Caco-2 (cell line): ENCODE results near the gene TLE3. TPM values are rescaled to one million over a fixed set of nuclear protein-coding genes. Genes with fewer than 3 reads are reported as not detected.

Source experiments
- BruUV-seq: library from RNA; stranded (reverse); fragments of 400-500 nt; replicated peaks from 2 replicates; lab custom pipeline; 2021; lab: Mats Ljungman, UMichigan
- CTCF ChIA-PET: fragments of 300-600 bp; sonication (Branson Sonifier 250); formaldehyde crosslinking; loops from one replicate; lab custom pipeline; 2022; ENCODE audit warnings: antibody characterized with exemption; lab: Charles Lee
- POLR2A ChIA-PET: fragments of 300-600 bp; sonication (Branson Sonifier 250); formaldehyde crosslinking; loops from one replicate; lab custom pipeline; 2022; ENCODE audit warnings: antibody characterized with exemption; lab: Charles Lee
- DNase-seq, 2 experiments: peaks; one replicate each; pipeline versions ENCODE4 v3.0.0 to v3.0.0-alpha.2; 2020 to 2022
- H3K27me3 ChIP-seq: replicated peaks from 2 replicates; pipeline ENCODE4 v1.6.0; 2011; ENCODE audit warnings: low read length; ENCODE audit not compliant: control insufficient read depth, insufficient read depth
- H3K36me3 ChIP-seq: 2 replicates; pipeline ENCODE4 v1.5.1; 2011; ENCODE audit warnings: low read length; ENCODE audit not compliant: control insufficient read depth, insufficient read depth
- H3K4me1 ChIP-seq: fragments of 250-450 bp; sonication (Bioruptor Pico); 2 replicates; pipeline ENCODE4 v1.5.1; 2020; ENCODE audit warnings: mild to moderate bottlenecking
- H3K4me3 ChIP-seq: 2 replicates; pipeline ENCODE4 v1.5.1; 2011; ENCODE audit warnings: low read depth, mild to moderate bottlenecking, control low read depth, low read length
- H3K9me3 ChIP-seq: fragments of 250-450 bp; sonication (Bioruptor Pico); 2 replicates; pipeline ENCODE4 v1.5.1; 2020; ENCODE audit warnings: mild to moderate bottlenecking, moderate library complexity
- H3K27ac Mint-ChIP-seq: one replicate; pipeline ENCODE4 v1.8.0; 2022; ENCODE audit warnings: mixed read lengths; ENCODE audit not compliant: unreplicated experiment
- H3K27me3 Mint-ChIP-seq: one replicate; pipeline ENCODE4 v1.8.0; 2022; ENCODE audit warnings: mixed read lengths; ENCODE audit not compliant: insufficient read depth, unreplicated experiment
- H3K36me3 Mint-ChIP-seq: one replicate; pipeline ENCODE4 v1.8.0; 2022; ENCODE audit warnings: mild to moderate bottlenecking, mixed read lengths; ENCODE audit not compliant: insufficient read depth, unreplicated experiment
- H3K4me1 Mint-ChIP-seq: one replicate; pipeline ENCODE4 v1.8.0; 2022; ENCODE audit warnings: low read depth, mixed read lengths; ENCODE audit not compliant: unreplicated experiment
- H3K4me3 Mint-ChIP-seq: one replicate; pipeline ENCODE4 v1.8.0; 2022; ENCODE audit warnings: mild to moderate bottlenecking, moderate library complexity, mixed read lengths; ENCODE audit not compliant: unreplicated experiment
- H3K9me3 Mint-ChIP-seq: one replicate; pipeline ENCODE4 v1.8.0; 2022; ENCODE audit warnings: mixed read lengths; ENCODE audit not compliant: unreplicated experiment
- intact Hi-C: fragments of 100-400 bp; cut with micrococcal nuclease; formaldehyde crosslinking; loops from one replicate; pipeline ENCODE4 v1.10.0; 2022; ENCODE audit not compliant: unreplicated experiment
- total RNA-seq: library from RNA; stranded (reverse); gene quantifications from 2 replicates; pipeline ENCODE4 v1.2.3, GENCODE V29; 2022
- TF ChIP-seq, protein P1 (sequence below), 2 experiments: fragments of 200-600 bp in 1 of 2; IDR thresholded peaks; 1 replicate in 1 of 2; 2 replicates in 1 of 2; pipeline versions ENCODE4 v1.5.1 to v1.8.0; 2011 to 2022; ENCODE audit warnings: antibody characterized with exemption in 1 of 2, control low read depth in 1 of 2, inconsistent platforms in 1 of 2, low read depth in 1 of 2, low read length in 1 of 2, mild to moderate bottlenecking in 1 of 2, moderate library complexity in 1 of 2; ENCODE audit not compliant: insufficient read depth in 1 of 2, severe bottlenecking in 1 of 2, unreplicated experiment in 1 of 2

The TLE3 gene
- total RNA-seq, 1 experiment from 2014 or later: 105 TPM

DNA sequence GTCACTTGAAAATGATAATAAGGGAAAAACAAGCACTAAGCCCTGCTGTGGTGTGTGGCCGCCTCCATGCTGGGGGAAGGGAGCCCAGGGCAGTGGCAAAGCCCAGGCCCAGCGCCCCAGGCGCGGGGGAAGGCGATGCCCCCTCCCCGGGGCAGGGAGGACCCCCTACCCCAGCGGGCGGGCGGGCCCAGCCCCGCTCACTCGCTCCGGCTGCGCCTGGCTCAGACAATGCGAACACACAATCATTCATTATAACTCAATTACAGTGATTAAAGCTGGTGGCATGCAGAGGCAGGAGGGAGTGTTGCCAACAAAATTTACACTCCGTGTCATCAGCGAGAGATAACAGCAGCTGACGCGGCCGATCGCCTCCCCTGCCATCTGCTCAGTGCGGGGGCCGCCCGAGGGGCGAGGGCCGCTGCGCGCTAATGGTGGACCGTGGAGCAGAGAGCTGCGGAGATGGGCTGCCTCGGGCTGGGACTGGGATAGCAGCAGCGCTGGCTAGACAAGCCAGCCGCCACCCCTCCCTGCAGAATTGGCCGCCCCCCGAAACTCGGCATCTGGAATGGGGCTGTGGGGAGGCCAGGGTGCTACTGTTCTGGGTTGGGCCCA is 64.1 kb downstream of the TLE3 start:
- Histone ChIP-seq H3K9me3 (no peaks in the 10 kb centered on the region), H3K27me3 (no peaks in the 10 kb centered on the region; the same call in 1 of the 2 replicates), H3K36me3 (no peaks in the 10 kb centered on the region), H3K4me1 (no peaks in the 10 kb centered on the region), H3K4me3 (no peak overlapping the region)
- BruUV-seq: no TSS peak
- ChIA-PET POLR2A (no interaction called here), CTCF (no interaction called here)
- Mint-ChIP-seq H3K4me1 (peaks cover under 1% of the 10 kb centered on the region), H3K27ac (no peak overlapping the region), H3K9me3 (no peaks in the 10 kb centered on the region), H3K4me3 (no peak overlapping the region), H3K36me3 (no peaks in the 10 kb centered on the region), H3K27me3 (peaks cover 3% of the 10 kb centered on the region)
- intact Hi-C loops: no loop called here
- TF ChIP-seq, protein P1, sequence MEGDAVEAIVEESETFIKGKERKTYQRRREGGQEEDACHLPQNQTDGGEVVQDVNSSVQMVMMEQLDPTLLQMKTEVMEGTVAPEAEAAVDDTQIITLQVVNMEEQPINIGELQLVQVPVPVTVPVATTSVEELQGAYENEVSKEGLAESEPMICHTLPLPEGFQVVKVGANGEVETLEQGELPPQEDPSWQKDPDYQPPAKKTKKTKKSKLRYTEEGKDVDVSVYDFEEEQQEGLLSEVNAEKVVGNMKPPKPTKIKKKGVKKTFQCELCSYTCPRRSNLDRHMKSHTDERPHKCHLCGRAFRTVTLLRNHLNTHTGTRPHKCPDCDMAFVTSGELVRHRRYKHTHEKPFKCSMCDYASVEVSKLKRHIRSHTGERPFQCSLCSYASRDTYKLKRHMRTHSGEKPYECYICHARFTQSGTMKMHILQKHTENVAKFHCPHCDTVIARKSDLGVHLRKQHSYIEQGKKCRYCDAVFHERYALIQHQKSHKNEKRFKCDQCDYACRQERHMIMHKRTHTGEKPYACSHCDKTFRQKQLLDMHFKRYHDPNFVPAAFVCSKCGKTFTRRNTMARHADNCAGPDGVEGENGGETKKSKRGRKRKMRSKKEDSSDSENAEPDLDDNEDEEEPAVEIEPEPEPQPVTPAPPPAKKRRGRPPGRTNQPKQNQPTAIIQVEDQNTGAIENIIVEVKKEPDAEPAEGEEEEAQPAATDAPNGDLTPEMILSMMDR (IDR thresholded peaks at IDR 0.05; ENCODE audit: insufficient read depth in 1 of 2, low read depth in 1 of 2, low read length in 1 of 2, severe bottlenecking in 1 of 2, unreplicated experiment in 1 of 2): no peak
- DNase-seq: no peak

DNA sequence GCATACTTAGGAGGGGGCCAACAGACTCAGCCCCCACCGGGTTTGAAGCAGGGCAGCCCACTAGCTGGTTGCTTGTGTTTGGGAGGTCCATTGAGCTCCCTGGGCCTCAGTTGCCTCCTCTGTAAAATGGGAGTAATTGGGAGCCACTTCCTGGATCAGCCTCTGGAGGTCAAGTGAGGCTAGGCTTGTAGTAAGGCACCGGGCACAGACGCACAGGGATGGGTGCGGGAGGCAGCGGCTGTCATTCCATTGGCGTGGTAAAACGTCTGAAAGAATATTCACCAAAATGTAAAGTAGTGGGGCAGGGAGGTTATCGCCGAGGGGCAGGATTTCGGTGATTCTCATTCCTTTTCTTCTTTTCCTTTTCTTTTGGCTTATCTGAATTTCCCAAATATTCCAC is 64.6 kb downstream of the TLE3 start:
- Histone ChIP-seq H3K4me1 (no peaks in the 10 kb centered on the region), H3K27me3 (no peaks in the 10 kb centered on the region; the same call in 1 of the 2 replicates), H3K36me3 (no peaks in the 10 kb centered on the region), H3K9me3 (no peaks in the 10 kb centered on the region), H3K4me3 (no peak overlapping the region)
- Mint-ChIP-seq H3K9me3 (no peaks in the 10 kb centered on the region), H3K27ac (no peak overlapping the region), H3K4me1 (no peaks in the 10 kb centered on the region), H3K4me3 (no peak overlapping the region), H3K27me3 (peaks cover 3% of the 10 kb centered on the region), H3K36me3 (no peaks in the 10 kb centered on the region)
- POLR2A ChIA-PET: no interaction called here
- CTCF ChIA-PET: no interaction called here
- TF ChIP-seq, protein P1 (IDR thresholded peaks at IDR 0.05; ENCODE audit: insufficient read depth in 1 of 2, low read depth in 1 of 2, low read length in 1 of 2, severe bottlenecking in 1 of 2, unreplicated experiment in 1 of 2): no peak
- BruUV-seq: no TSS peak
- DNase-seq: no peak
- intact Hi-C loops: no loop called here

DNA sequence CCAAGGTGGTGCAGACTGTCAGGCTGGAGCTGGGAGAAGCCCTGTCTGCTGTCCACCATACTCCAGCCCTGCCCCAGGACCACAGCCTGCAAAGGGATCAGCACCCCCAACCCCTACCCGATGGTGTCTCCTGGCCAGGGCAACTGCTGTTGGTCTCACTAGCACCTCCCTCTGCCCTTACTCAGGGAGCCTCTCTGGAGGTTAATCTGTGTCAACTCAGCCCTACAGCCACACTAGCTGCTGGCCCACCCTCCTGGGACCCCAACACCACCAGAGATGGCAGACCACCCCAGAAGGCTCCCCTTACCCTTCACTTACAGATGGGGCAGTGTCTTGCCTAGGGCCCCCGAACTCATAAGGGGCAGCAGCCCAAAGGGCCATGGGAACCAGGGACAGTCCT is 65.2 kb downstream of the TLE3 start:
- no TSS peak for BruUV-seq
- Histone ChIP-seq H3K36me3 (no peaks in the 10 kb centered on the region), H3K4me1 (no peaks in the 10 kb centered on the region), H3K27me3 (no peaks in the 10 kb centered on the region; the same call in 1 of the 2 replicates), H3K4me3 (no peak overlapping the region), H3K9me3 (no peaks in the 10 kb centered on the region)
- intact Hi-C loops: no loop called here
- peaks cover 3% of the 10 kb centered on the region for H3K27me3 Mint-ChIP-seq
- TF ChIP-seq, protein P1 (IDR thresholded peaks at IDR 0.05; ENCODE audit: insufficient read depth in 1 of 2, low read depth in 1 of 2, low read length in 1 of 2, severe bottlenecking in 1 of 2, unreplicated experiment in 1 of 2): no peak
- ChIA-PET POLR2A (no interaction called here), CTCF (no interaction called here)
- H3K9me3 Mint-ChIP-seq: no peaks in the 10 kb centered on the region
- H3K36me3 Mint-ChIP-seq: no peaks in the 10 kb centered on the region
- H3K4me1 Mint-ChIP-seq: no peaks in the 10 kb centered on the region
- no peak overlapping the region for H3K27ac Mint-ChIP-seq
- DNase-seq: no peak
- H3K4me3 Mint-ChIP-seq: no peak overlapping the region
